Fibroblast of peridontal ligament (primary cell): ENCODE results near the gene FAXDC2.

Experiments
- DNase-seq: peaks from one replicate; pipeline ENCODE4 v3.0.0-alpha.2; 2010; ENCODE audit errors: extremely low read depth

FAXDC2 gene

DNA sequence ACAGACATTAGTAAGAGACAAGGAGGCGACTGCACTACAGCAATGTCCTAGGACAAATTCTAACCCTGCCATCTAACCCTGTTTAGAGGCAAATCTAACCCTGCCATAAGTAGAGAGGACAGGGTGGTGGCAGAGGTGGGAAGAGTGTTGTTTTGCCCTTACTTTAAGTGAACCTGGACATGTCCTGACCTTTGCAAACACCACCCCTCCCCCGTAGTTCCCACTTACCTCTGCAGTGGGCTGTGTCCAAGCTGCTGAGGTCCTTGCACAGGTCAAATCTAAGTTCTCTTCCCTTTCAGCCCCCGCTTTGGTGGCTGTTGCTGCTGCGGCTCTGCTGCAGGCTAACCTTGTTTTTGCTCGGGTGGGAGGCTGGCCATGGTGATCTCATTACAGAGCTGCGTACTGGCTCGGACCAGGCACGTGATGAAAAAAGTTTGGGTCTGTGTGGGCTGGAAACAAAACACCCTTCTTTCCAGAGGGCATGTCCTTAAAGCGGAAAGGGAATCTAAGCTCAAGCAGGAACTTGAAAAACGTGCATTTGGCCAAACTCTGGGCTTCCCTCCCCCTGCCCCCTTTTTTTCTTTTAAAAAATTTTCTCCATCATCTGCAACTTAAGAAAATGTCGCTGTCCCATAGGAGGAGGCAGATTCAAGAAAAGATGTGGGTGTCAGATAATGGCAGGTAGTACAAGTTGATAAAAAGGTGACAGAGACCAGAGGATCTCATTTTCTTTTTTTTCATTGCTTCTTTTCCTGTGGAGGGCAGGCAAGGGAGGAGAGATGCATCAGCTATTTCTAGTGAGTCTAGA lies at the start of gene FAXDC2:
FAXDC2 (minus strand) TSS at position 349 of the 808 bp plus-strand sequence. CDS start 12,425 bp downstream, outside the sequence.
- DNase-seq = peak; percentile 89

DNA sequence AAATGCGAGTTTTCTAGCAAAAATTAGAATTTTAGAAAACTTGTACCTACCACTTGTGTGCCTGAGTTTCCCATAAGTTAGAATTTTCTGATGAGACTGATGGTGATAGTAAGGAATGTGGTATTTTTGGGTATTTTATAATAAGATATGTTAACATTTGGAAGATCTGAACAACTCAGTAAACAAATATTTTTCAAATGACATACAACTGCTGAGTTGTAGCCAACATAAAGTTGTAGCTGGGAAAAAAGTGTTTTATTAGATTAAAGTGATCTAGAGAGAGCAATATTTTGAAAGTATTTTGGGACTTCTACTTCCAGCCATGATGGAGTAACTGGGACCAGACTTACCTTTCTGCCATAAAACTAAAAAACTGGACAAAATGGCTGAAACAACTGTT lies 49.7 kb upstream of the FAXDC2 start:
- no peak for DNase-seq

- peak; percentile 23 for DNase-seq
Observed at GRCh38 chr5:154899151-154899816, 48.9 kb upstream of the FAXDC2 start.

- DNase-seq = no peak
Observed at GRCh38 chr5:154898210-154898609, 47.8 kb upstream of the FAXDC2 start.

GRCh38 chr5:154896562-154897165 lies 46.3 kb upstream of the FAXDC2 start:
- DNase-seq = no peak

- DNase-seq = no peak
Observed at GRCh38 chr5:154895606-154896561, 45.5 kb upstream of the FAXDC2 start.

DNA sequence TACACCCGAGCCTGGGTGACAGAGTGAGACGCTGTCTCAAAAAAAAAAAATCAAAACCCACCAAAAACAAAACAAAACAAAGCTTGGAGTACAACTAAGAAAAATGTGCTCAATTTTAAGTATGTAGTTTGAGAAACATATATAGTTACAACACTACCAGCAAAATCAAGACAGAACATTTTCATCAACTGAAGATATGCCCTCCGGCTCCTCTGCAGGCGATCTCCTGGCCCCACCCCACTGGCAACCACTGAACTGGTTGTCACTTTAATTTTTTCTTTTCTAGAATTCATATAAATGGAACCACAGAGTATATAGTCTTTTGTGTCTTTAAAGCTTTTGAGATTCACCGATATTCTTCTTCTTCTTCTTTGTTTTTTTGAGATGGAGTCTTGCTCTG lies 43.0 kb upstream of the FAXDC2 start:
- DNase-seq = no peak

- no peak for DNase-seq
Observed at GRCh38 chr5:154892369-154892771, 42.0 kb upstream of the FAXDC2 start.

DNA sequence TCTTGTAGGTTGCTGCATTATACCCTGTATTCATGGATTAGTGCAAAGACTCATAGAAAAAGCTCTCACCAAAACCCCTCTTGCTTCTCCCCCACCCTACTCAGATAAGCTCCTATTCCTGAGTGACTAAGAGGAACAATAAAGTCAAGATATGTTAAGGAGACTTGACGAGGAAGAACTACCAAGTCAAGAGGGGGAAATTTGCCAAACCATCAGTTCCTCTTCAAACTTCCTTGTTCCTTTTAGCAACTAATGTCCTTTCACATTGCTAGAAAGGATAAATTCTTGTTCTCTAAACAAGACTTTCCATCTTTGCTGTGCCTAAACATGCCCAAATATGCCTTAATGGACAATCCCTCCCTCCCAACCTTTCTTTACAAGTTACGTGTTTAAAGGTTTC lies 35.0 kb upstream of the FAXDC2 start:
- DNase-seq = no peak

GRCh38 chr5:154884424-154884823 lies 34.0 kb upstream of the FAXDC2 start:
- DNase-seq = no peak

GRCh38 chr5:154881986-154882385 lies 31.6 kb upstream of the FAXDC2 start:
- no peak for DNase-seq

DNA sequence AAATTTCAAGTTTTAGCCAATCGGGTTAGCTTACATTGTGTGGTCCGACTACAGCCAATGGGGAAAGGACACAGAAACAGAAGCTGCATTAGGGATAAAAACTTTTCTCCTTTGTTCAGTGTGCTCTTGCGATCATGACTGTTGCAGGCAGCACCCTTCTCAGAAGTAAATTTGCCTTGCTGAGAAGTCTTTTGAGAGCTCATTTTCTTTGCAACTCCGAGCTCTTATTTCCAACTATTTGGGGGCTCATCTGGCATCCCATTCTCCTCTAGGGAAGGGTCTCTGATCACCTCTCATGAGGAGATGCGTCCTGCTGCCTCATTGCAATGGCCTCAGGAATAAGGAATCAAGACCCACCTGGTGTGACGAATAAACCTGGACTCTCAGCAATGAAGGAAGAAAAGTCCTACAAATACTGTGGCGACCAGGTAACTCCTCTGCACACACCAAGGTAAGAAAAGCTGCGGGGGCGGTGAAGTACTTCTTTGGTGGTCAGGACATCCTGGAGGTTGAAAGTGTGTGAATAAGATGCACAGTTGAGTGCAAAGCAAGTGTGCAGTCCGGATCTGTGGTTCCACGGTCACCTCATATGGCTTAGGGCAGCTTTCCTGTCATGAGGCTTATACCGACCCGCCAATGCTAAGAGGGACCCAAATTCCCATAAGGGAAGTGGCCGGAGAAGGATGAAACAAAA lies 28.4 kb upstream of the FAXDC2 start:
- DNase-seq = peak; percentile 8

GRCh38 chr5:154873791-154874331 lies 23.5 kb upstream of the FAXDC2 start:
- DNase-seq = no peak

DNA sequence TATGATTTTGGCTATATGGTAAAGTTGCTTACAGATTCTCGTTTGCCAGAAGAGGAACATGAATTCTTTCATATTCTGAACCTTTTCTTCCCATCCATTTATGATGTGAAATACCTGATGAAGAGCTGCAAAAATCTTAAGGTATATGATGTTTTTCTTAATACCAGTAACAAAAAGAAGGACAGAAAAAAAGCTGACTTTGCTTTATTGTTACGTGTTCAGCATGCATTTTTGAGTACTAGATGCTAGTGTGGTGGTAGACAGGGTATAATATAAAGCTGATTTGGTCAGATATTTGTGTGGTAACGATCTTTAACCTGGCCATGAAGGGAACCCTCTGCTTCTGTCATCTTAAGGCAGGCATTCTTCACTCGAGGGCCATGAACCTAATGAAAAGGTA lies 21.3 kb upstream of the FAXDC2 start:
- no peak for DNase-seq

DNA sequence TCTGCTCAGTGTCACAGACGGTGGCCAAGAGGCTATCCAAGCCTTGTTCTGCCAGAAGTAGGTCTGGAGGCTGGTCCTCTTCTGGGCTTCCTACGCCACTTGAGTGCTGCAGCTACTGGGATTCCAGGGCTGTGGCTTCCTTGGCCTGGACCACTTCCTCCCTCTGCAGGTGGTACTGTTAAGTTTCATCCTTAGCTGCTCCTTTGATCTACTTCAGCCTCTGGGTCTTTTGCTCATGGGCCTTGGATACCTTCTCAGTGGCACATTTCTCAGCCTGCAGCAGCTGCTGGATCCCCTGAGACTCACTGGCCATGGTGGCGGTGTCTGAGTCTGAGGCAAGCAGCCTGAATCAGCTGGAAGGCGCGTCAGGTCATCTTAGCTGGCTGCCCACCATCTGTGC lies 18.3 kb upstream of the FAXDC2 start:
- DNase-seq = no peak

DNA sequence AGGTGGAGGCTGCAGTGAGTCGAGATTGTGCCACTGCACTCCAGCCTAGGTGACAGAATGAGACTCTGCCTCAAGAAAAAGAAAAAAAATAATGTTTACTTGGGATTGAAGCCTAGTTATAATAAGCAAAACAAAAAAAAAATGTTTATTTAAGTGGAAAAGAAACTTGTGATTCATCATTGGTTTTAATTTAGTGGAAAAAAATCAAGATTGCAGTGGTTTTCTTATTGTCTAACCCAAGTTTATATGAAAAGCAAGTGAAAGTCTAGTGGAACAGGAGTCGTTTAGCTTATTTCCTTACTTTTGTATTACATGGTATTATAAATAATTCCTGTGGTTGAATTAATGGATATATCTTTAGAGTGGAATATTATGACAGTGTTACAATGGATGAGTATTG lies 16.4 kb upstream of the FAXDC2 start:
- DNase-seq = peak; percentile 68

DNA sequence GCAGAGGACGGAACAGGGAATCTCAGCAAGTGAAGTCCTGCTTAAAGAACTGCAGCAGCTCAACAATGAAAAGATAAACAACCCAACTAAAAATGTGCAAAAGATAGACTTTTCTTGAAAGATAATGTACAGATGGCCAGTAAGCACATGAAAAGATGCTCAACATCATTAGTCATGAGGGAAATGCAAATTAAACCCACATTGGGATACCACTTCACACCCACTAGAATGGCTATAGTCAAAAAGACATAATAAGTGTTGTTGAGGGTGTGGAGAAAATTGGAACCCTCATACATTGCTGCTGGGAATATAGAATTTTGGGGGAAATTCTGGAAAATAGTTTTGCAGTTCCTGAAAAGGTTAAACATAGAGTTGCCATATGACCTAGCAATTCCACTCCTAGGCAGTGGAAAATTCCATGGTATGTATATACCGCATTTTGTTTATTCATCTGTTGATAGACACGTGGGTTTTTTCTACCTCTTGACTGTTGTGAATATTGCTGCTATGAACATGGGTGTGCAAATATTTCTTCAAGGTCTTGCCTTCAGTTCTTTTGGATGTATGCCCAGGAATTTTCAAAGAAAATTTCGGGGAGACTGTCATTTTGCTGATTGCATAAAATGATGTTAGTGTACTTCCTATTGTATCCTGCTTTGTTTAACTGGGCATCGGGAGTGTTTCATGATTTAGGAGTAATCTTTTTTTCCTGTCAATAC lies 15.2 kb upstream of the FAXDC2 start:
- peak; percentile 10 for DNase-seq

GRCh38 chr5:154863291-154864080 lies 13.1 kb upstream of the FAXDC2 start:
- peak; percentile 14 for DNase-seq

GRCh38 chr5:154862766-154863165 lies 12.4 kb upstream of the FAXDC2 start:
- DNase-seq = peak; percentile 76
